Activated naive CD4-positive, alpha-beta T cell treated with anti-CD3 and anti-CD28 coated beads, Interleukin-2, amount 10 ng/mL, durations not matched to agents 7 days and 5 days (primary cell): Measurements from ENCODE around the gene CD180.

Experiments used
- CTCF ChIA-PET: fragments of 350-600 bp; sonication (Branson Sonifier 250); formaldehyde crosslinking; loops from one replicate; lab custom pipeline; 2021; ENCODE audit warnings: antibody characterized with exemption; lab: Charles Lee
- DNase-seq: peaks from one replicate; pipeline ENCODE4 v3.0.0-alpha.2; 2020
- H3K27ac Mint-ChIP-seq: one replicate; pipeline ENCODE4 v1.8.0; 2021; ENCODE audit warnings: mild to moderate bottlenecking, moderate library complexity, mixed read lengths
- H3K27me3 Mint-ChIP-seq: one replicate; pipeline ENCODE4 v1.8.0; 2021; ENCODE audit warnings: mild to moderate bottlenecking, mixed read lengths
- H3K36me3 Mint-ChIP-seq: one replicate; pipeline ENCODE4 v1.8.0; 2021; ENCODE audit warnings: mixed read lengths
- H3K4me1 Mint-ChIP-seq: one replicate; pipeline ENCODE4 v1.8.0; 2021; ENCODE audit warnings: mixed read lengths
- H3K4me3 Mint-ChIP-seq: one replicate; pipeline ENCODE4 v1.8.0; 2021; ENCODE audit warnings: mild to moderate bottlenecking, moderate library complexity, mixed read lengths
- H3K9me3 Mint-ChIP-seq: one replicate; pipeline ENCODE4 v1.8.0; 2021; ENCODE audit warnings: mixed read lengths

CD180 gene

GRCh38 chr5:67196537-67197059 is at the start of gene CD180:
Gene CD180 (minus strand): TSS chr5:67196799. CDS start chr5:67196641, 158 bp downstream.
- H3K4me1 Mint-ChIP-seq, result peaks cover 76% of the 10 kb centered on the region
- H3K4me3 Mint-ChIP-seq, result no peak within 1 kb of the TSS
- no peak for DNase-seq
- H3K27me3 Mint-ChIP-seq, result no peaks in the 10 kb centered on the region
- peaks cover 44% of the 10 kb centered on the region for H3K36me3 Mint-ChIP-seq
- peaks cover 46% of the 10 kb centered on the region for H3K9me3 Mint-ChIP-seq
- H3K27ac Mint-ChIP-seq, result peak within 1 kb of the TSS; percentile 54
- CTCF ChIA-PET, result no interaction called here

- CTCF ChIA-PET, result interaction anchor here (0.6 to 2.3 kb wide), 26 partner anchors 11 to 1040 kb away, joined by 3 to 17 read pairs (median 3); no protein-coding TSS in a partner anchor
- peaks cover 2% of the 10 kb centered on the region for H3K9me3 Mint-ChIP-seq
Observed at GRCh38 chr5:67246108-67246507, 49.5 kb upstream of the CD180 start.

GRCh38 chr5:67245259-67245846 is 48.8 kb upstream of the CD180 start:
- no peak overlapping the region for H3K4me3 Mint-ChIP-seq
- H3K27ac Mint-ChIP-seq, result no peak overlapping the region
- CTCF ChIA-PET, result interaction anchor here (0.6 to 2.3 kb wide), 16 partner anchors 10 to 1035 kb away, joined by 3 to 17 read pairs (median 4); no protein-coding TSS in a partner anchor

More at GRCh38 chr5:67246108-67246507, 49.5 kb upstream of the CD180 start:
- peaks cover 17% of the 10 kb centered on the region for H3K4me1 Mint-ChIP-seq
- H3K27ac Mint-ChIP-seq, result no peak overlapping the region
- H3K36me3 Mint-ChIP-seq, result no peaks in the 10 kb centered on the region
- DNase-seq, result no peak
- no peaks in the 10 kb centered on the region for H3K27me3 Mint-ChIP-seq
- H3K4me3 Mint-ChIP-seq, result no peak overlapping the region

GRCh38 chr5:67244345-67244793 is 47.8 kb upstream of the CD180 start:
- CTCF ChIA-PET, result interaction anchor here (1.2 to 1.8 kb wide), 4 partner anchors 28 to 1036 kb away, joined by 3 to 4 read pairs (median 4); no protein-coding TSS in a partner anchor
- Mint-ChIP-seq H3K9me3 (peaks cover under 1% of the 10 kb centered on the region), H3K27ac (no peak overlapping the region), H3K4me3 (no peak overlapping the region), H3K4me1 (peaks cover 17% of the 10 kb centered on the region), H3K36me3 (no peaks in the 10 kb centered on the region), H3K27me3 (no peaks in the 10 kb centered on the region)
- no peak for DNase-seq

More at GRCh38 chr5:67245259-67245846, 48.8 kb upstream of the CD180 start:
- Mint-ChIP-seq H3K36me3 (no peaks in the 10 kb centered on the region), H3K27me3 (no peaks in the 10 kb centered on the region), H3K4me1 (peaks cover 17% of the 10 kb centered on the region), H3K9me3 (peaks cover 2% of the 10 kb centered on the region)
- DNase-seq, result no peak

GRCh38 chr5:67243944-67244343 is 47.3 kb upstream of the CD180 start:
- H3K4me1 Mint-ChIP-seq, result peaks cover 17% of the 10 kb centered on the region
- CTCF ChIA-PET, result interaction anchor here (1.2 to 1.5 kb wide), 3 partner anchors 28 to 1028 kb away, joined by 4 read pairs; no protein-coding TSS in a partner anchor
- H3K27me3 Mint-ChIP-seq, result no peaks in the 10 kb centered on the region
- no peak overlapping the region for H3K27ac Mint-ChIP-seq
- H3K36me3 Mint-ChIP-seq, result no peaks in the 10 kb centered on the region
- no peak overlapping the region for H3K4me3 Mint-ChIP-seq
- H3K9me3 Mint-ChIP-seq, result no peaks in the 10 kb centered on the region
- DNase-seq, result no peak

- DNase-seq, result no peak
- Mint-ChIP-seq H3K27ac (no peak overlapping the region), H3K4me1 (peaks cover 11% of the 10 kb centered on the region), H3K9me3 (no peaks in the 10 kb centered on the region), H3K27me3 (no peaks in the 10 kb centered on the region), H3K4me3 (no peak overlapping the region), H3K36me3 (no peaks in the 10 kb centered on the region)
- CTCF ChIA-PET, result interaction anchor here (0.8 to 1.5 kb wide), 3 partner anchors 81 to 1010 kb away, joined by 3 to 4 read pairs (median 4); no protein-coding TSS in a partner anchor
Observed at GRCh38 chr5:67243349-67243748, 46.8 kb upstream of the CD180 start.

- DNase-seq, result no peak
- Mint-ChIP-seq H3K36me3 (no peaks in the 10 kb centered on the region), H3K4me1 (peaks cover 8% of the 10 kb centered on the region), H3K27ac (no peak overlapping the region), H3K27me3 (peaks cover 2% of the 10 kb centered on the region), H3K4me3 (no peak overlapping the region), H3K9me3 (no peaks in the 10 kb centered on the region)
- CTCF ChIA-PET, result no interaction called here
Observed at GRCh38 chr5:67241326-67241725, 44.7 kb upstream of the CD180 start.

- no peaks in the 10 kb centered on the region for H3K36me3 Mint-ChIP-seq
- no peak overlapping the region for H3K4me3 Mint-ChIP-seq
- CTCF ChIA-PET, result interaction anchor here (1.3 kb wide), 1 partner anchor 9 kb away, joined by 4 read pairs; no protein-coding TSS in a partner anchor
- peaks cover 8% of the 10 kb centered on the region for H3K4me1 Mint-ChIP-seq
- no peaks in the 10 kb centered on the region for H3K9me3 Mint-ChIP-seq
- H3K27me3 Mint-ChIP-seq, result peaks cover 4% of the 10 kb centered on the region
- H3K27ac Mint-ChIP-seq, result no peak overlapping the region
- DNase-seq, result no peak
Observed at GRCh38 chr5:67240846-67241245, 44.2 kb upstream of the CD180 start.

- CTCF ChIA-PET, result interaction anchor here (1.0 to 1.3 kb wide), 2 partner anchors 9 to 1032 kb away, joined by 4 read pairs; no protein-coding TSS in a partner anchor
- no peak overlapping the region for H3K27ac Mint-ChIP-seq
- no peaks in the 10 kb centered on the region for H3K36me3 Mint-ChIP-seq
- H3K4me3 Mint-ChIP-seq, result no peak overlapping the region
- peaks cover 4% of the 10 kb centered on the region for H3K27me3 Mint-ChIP-seq
- H3K4me1 Mint-ChIP-seq, result peaks cover 4% of the 10 kb centered on the region
- H3K9me3 Mint-ChIP-seq, result no peaks in the 10 kb centered on the region
- no peak for DNase-seq
Observed at GRCh38 chr5:67240065-67240464, 43.5 kb upstream of the CD180 start.

GRCh38 chr5:67238191-67238590 is 41.6 kb upstream of the CD180 start:
- H3K27ac Mint-ChIP-seq, result no peak overlapping the region
- DNase-seq, result no peak
- no peak overlapping the region for H3K4me3 Mint-ChIP-seq
- CTCF ChIA-PET, result no interaction called here
- H3K9me3 Mint-ChIP-seq, result no peaks in the 10 kb centered on the region
- no peaks in the 10 kb centered on the region for H3K4me1 Mint-ChIP-seq
- peaks cover 9% of the 10 kb centered on the region for H3K27me3 Mint-ChIP-seq
- H3K36me3 Mint-ChIP-seq, result peaks cover 2% of the 10 kb centered on the region

- no peak for DNase-seq
- Mint-ChIP-seq H3K27me3 (peaks cover 13% of the 10 kb centered on the region), H3K27ac (no peak overlapping the region), H3K9me3 (no peaks in the 10 kb centered on the region), H3K4me1 (no peaks in the 10 kb centered on the region), H3K4me3 (no peak overlapping the region), H3K36me3 (peaks cover 2% of the 10 kb centered on the region)
- CTCF ChIA-PET, result interaction anchor here (0.6 to 1.0 kb wide), 2 partner anchors 11 to 1037 kb away, joined by 3 read pairs; no protein-coding TSS in a partner anchor
Observed at GRCh38 chr5:67235399-67236110, 39.0 kb upstream of the CD180 start.

- peaks cover 18% of the 10 kb centered on the region for H3K27me3 Mint-ChIP-seq
- no peak for DNase-seq
- peaks cover 2% of the 10 kb centered on the region for H3K36me3 Mint-ChIP-seq
- no peaks in the 10 kb centered on the region for H3K4me1 Mint-ChIP-seq
- H3K9me3 Mint-ChIP-seq, result peaks cover 3% of the 10 kb centered on the region
- no peak overlapping the region for H3K4me3 Mint-ChIP-seq
- CTCF ChIA-PET, result interaction anchor here (1.0 kb wide), 1 partner anchor 11 kb away, joined by 3 read pairs; no protein-coding TSS in a partner anchor
- no peak overlapping the region for H3K27ac Mint-ChIP-seq
Observed at GRCh38 chr5:67234671-67235176, 38.1 kb upstream of the CD180 start.

GRCh38 chr5:67233075-67233474 is 36.5 kb upstream of the CD180 start:
- peaks cover 23% of the 10 kb centered on the region for H3K27me3 Mint-ChIP-seq
- no peak for DNase-seq
- CTCF ChIA-PET, result interaction anchor here (0.6 kb wide), 1 partner anchor 1037 kb away, joined by 3 read pairs; no protein-coding TSS in a partner anchor
- H3K27ac Mint-ChIP-seq, result no peak overlapping the region
- no peaks in the 10 kb centered on the region for H3K4me1 Mint-ChIP-seq
- no peak overlapping the region for H3K4me3 Mint-ChIP-seq
- peaks cover 3% of the 10 kb centered on the region for H3K9me3 Mint-ChIP-seq
- peaks cover 5% of the 10 kb centered on the region for H3K36me3 Mint-ChIP-seq

GRCh38 chr5:67223211-67223610 is 26.6 kb upstream of the CD180 start:
- Mint-ChIP-seq H3K36me3 (peaks cover 14% of the 10 kb centered on the region), H3K4me3 (no peak overlapping the region), H3K4me1 (peaks cover 50% of the 10 kb centered on the region), H3K27ac (peak overlapping the region; percentile 51), H3K27me3 (no peaks in the 10 kb centered on the region), H3K9me3 (peaks cover 6% of the 10 kb centered on the region)
- DNase-seq, result no peak
- CTCF ChIA-PET, result interaction anchor here (1.8 kb wide), 1 partner anchor 23 kb away, joined by 7 read pairs; no protein-coding TSS in a partner anchor
